Glomerular endothelial cell (primary cell): ENCODE results near the gene PCDH19. TPM values are rescaled to one million over a fixed set of nuclear protein-coding genes. Genes with fewer than 3 reads are reported as not detected.

Experiments
- DNase-seq: peaks from one replicate; pipeline ENCODE4 v3.0.0-alpha.2; 2011; ENCODE audit warnings: low read depth, low spot score; ENCODE audit errors: extremely low read depth
- total RNA-seq: library from RNA; depleted of rRNA; stranded (reverse); fragments of >200 nt; gene quantifications from 2 replicates; pipeline ENCODE4 v1.2.3, GENCODE V29; 2015

The PCDH19 gene
- total RNA-seq, 1 donor from 2014 or later, result 1.2 TPM

DNA sequence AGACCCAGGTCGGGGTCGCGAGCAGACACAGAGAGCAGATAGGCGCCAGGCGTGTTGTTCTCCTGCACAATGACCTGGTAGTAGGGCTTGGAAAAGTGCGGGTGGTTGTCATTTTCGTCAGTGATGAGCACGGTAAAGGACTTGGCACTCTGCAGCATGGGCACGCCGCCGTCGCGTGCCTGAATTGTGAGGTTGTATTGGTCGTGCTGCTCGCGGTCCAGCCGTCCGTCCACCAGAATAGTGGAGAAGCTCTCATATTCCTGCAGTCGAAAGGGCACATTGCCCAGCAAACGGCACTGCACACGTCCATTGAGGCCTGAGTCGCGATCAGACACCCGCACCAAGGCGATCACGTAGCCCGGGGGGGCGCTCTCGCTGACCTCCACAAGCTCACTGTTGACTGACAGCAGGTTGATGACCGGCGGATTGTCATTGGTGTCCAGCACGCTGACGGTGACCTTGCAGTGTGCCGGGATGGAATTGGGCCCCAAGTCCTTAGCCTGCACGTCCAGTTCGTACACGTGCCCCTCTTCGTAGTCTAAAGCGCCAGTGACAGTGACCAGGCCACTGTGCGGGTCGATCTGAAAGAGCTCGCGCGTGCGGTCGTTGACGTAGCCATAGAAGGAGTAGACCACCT, 2.8 kb downstream of the PCDH19 start:
- DNase-seq, result no peak

GRCh38 chrX:100405424-100405823, 4.6 kb downstream of the PCDH19 start:
- DNase-seq, result no peak

DNA sequence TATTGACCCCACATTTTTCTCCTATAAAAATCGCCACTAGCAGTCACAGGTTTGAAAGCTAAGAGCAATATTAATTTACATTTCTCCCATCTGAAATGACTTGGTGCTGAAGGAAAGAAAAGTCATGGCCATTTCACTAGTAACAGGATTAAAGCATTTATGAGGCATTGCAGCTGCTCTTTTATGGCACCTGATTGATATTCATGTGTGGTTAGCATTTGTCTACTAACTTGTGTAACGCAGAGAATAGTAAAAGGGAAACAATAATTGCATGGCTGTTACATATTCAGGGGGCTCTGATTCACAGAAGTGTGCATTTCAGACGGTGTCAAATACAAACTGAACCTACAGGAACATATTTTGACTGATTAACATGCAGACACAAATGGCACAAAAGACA, 5.2 kb downstream of the PCDH19 start:
- DNase-seq, result no peak

DNA sequence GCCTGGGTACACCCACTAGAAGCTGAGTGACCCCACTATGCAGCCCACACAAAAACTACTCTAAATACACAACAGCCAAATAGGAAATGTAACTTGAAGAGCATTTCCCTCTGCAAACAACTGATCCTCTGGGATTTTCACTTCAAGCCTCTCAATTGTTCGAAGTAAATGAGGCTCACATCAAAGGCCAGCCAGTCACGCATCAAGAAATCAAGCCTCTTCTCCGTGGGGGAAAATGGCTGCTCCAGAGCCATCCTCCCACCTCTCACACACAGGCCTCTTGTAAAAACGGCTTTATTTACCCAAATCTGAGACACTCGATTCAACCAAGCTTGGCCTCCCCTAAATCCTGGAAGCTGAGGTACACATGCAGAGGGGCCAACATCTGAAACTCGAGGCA, 14.3 kb downstream of the PCDH19 start:
- DNase-seq, result no peak

- no peak for DNase-seq
Measured at GRCh38 chrX:100381619-100382018, 28.5 kb downstream of the PCDH19 start.

DNA sequence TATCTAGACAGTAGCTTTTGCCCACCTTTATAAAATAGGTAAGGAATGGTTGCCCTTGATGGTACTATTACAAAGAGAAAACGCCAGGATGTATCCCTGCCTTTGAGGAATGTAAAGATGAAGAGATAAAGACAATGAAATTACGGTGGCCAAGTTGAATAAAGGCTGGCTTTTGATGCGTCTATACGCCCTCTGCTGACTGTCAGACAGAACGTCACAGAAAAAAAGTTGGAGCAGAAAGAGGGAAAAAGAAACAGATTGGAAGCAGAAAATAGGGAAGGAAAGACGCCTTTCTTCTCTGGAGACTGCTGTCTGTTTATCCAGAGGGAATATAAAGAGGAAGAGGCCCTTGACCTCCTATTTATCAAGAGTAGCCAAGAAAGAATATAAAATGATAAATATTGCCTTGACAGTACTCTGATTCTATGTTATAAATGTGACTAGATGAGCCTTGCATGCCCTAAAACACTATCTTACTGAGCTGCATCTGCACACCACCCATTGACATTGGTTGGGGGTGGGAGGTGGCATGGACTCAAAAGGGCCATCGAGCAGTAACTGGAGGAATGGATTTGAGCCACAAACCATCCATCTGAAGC, 30.6 kb downstream of the PCDH19 start:
- peak; percentile 10 for DNase-seq

DNA sequence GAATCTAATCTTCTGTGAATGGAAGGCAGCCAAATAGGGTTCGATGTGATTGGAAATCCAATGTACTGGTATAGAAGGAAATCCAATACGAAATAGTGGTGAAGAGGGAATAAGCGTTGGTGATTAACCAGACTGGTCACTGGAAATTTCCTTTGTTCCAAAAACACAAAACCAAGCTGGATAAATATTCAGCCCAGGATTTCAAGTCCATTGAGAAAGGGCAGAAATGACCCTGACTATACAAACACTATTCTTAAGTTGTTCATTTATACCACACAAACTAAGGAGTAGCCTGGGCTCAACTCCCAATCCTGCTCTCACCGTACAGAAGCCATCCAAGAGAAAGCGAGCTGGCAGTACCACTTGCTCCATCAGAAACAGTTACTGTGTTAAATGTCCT, 32.2 kb downstream of the PCDH19 start:
- no peak for DNase-seq

- no peak for DNase-seq
Measured at GRCh38 chrX:100376576-100376975, 33.5 kb downstream of the PCDH19 start.

DNA sequence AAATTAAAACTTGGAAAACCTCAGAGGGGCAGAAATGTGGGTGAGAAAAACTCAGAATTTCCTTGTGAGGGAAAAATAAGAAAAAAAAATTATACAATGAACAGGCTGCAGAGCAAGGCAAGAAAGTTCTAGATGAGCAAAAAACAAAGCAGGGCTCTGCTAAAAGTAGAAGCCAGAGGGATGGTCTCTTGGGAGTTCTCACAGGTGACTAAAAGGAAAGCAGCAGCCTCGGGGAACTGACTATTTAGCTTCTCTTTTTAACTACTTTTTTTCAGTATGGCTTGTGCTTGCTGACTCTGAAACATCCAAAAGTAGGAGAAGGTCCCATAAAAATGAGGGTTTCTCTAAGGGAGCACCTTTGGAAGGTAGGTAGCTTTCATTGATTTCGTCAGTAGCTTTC, 36.4 kb downstream of the PCDH19 start:
- DNase-seq, result no peak

GRCh38 chrX:100368167-100368566, 41.9 kb downstream of the PCDH19 start:
- DNase-seq, result no peak

DNA sequence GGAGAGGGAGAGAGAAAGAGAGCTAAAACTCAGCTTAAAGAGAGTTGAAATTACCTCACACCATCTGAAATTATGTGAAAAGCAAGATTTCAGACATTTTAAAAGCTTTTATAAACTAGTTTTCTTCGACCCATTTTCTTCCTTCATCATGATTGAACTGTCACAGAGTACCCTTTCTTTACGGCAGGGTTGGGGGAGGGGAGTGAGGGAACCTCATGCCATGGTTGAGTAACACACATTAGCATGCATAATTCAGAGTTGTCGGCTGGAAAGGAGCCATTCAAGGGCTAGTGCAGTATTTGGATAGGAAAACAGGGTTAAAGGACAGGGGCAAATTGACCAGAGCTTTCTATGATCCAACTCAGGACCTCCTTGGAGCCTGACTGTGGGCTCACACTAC, 46.2 kb downstream of the PCDH19 start:
- no peak for DNase-seq

GRCh38 chrX:100358766-100359165, 51.3 kb downstream of the PCDH19 start:
- DNase-seq, result no peak

DNA sequence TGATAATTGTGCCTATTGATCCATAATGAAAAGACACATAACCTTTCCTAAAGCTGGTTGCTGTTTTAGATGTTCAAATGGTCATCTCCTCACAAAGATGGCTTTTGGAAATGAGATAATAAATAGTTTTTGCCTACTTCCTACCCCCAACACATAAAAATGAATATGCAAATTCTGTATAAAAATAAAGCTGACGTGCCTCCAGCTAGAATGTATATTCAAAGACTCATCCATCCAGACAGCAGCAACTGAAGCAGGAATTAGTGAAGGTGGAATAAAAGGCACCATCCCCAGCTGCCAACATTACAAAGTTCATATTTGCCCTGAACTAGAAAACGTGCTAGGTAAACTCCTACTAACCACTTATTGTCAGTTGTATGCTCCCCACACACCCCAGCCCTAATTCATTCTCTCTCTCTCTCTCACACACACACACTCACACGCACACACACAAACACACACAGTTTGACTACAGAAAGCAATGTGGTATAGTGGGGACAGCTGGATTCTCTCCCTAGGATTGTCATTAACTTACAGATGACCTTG, 53.6 kb downstream of the PCDH19 start:
- DNase-seq, result no peak

DNA sequence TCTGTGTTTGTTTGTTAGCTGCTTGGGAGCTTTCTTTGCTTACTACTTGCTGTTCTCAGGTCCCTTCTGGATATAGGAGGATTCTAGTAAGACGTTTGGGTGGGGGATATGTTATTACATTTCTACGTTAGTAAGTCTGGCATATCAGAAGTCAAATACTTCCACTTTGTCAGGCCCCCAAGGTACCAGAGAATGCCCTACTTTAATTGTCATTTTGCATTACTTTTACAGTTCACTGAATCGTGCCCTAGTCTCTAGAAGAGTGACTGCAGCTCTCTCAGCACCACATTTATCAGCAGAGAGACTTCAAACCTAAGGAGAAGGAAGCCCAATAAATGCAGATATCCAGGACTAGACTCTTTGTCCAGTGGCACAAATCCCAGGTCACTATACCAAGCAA, 54.4 kb downstream of the PCDH19 start:
- DNase-seq, result no peak

- DNase-seq, result no peak
Measured at GRCh38 chrX:100353326-100353725, 56.7 kb downstream of the PCDH19 start.

DNA sequence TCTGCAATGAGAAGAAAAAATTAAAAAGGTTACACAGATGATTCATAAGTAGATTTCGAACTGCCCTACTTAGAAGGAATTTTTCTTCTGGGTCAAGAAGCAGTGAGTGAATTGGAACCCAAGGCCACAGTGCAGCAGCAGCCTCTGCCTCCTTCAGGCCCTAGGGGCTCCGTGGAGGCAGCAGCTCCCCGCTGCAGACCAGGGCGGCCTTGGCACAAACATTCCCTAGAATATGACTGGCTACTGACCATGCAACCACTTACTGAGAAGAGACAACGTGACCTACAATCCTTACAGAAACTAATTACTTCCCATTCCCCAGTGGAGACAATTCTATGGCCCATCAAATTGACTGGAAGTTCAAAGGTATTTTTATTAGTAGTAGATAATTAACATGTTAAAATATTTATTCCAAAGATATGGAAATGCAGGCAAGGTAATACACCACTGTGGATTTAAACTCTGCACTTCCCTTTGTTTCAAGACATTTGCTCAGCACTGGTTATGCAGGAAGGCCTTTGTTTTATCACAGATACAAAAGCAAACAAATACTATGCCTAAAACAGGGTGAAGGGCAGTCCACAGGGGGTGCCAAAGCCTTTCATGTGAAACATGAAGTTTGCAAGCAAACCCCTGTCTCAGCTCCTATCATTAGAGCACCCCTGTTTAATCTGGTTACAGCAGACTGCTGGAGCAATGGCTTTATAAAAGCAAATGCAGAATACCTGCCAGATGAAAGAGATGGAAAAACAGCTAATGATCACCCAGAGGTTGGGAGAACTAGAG, 59.2 kb downstream of the PCDH19 start:
- no peak for DNase-seq

- DNase-seq, result no peak
Measured at GRCh38 chrX:100349391-100349790, 60.7 kb downstream of the PCDH19 start.

GRCh38 chrX:100341142-100341510, 68.9 kb downstream of the PCDH19 start:
- DNase-seq, result no peak

DNA sequence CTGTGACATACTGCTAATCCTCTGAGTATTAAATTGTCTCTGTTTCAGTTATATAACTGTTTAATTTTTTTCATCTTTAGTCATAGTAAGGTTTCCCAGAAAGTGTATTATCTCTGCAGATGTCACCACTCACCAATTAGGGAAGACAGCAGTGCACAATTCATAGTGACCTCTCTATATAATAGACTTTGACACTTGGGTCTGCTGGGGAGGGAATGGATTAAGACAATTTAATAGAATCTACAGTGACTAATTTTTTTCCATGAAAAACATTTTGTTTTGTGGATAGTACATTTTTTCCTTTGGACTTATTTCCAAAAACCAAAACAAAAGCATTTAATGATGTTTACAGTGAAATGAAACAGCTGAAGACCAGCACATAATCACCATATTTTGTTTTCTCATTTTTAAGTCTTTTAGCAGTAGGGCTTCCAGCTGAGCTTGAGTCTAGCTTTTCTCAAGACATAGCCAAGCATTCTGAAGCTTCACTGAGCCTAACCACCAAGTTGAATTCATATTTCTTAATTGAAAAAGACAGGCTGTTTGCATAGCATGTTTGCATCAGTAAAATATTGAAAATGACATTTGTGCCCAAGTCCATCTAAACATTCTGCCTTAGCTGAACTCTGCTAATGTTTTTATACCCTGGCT, 69.5 kb downstream of the PCDH19 start:
- DNase-seq, result no peak

GRCh38 chrX:100328351-100328750, 81.7 kb downstream of the PCDH19 start:
- DNase-seq, result no peak

DNA sequence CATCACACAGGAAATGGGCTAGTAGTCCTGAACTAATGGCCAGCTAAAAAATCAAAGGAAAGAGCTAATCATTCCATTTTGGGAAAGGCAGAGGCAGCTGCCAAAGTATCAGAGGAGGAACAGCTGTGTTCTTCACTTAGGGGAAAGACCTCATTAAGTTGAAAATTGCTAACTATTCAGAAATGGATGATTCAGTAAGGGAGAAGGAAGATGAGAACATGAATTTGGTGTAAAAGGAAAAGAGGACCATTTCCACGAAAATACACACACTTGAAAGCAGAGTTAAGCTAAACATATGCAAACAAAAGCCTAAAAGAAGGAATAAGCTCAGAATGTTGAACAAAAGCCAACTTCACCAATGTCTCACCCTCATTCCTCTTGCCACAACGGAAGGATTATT, 90.4 kb downstream of the PCDH19 start:
- no peak for DNase-seq
